ENCODE results near the gene PITPNM3. TPM values are rescaled to one million over a fixed set of nuclear protein-coding genes. Genes with fewer than 3 reads are reported as not detected.
"Not testable (repeated sequence)": the region's sequence is repeated elsewhere in the genome, so short reads cannot be mapped to it uniquely, and the experiment has no call there.

Gene PITPNM3
- total RNA-seq, 5 donors from 2014 or later (not counting 1 experiment from before 2014, with no cell fraction given): 0.20 to 0.98 (median 0.61) TPM

DNA sequence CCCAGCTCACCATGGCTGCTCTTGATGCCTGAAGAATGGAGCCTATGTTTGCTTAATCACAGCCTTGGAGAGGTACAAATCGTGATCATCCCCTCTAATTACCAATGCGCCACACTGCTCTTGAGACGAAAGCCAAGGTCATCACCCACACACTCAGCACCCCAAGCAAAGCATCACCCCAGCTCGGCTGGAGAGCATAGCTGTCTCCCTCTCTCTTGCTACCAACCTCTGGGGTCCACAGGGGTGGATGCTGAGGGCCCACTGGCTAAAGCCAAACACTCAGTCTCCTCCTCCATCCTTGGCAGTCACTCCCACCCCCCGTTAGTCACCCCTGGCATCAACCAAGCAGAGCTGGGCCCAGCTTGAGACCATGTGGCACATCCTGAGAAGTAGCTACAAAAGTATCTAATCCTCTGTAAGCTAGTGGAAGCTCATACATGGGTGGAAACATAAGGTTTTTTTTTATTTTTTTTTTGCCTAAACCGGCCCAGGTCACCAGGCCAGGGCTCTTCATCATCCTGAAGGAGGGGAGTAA is 67.3 kb downstream of the PITPNM3 start:
- H3K27ac ChIP-seq (ENCODE audit: low read length): no peak overlapping the region
- DNase-seq (no peak), ATAC-seq (replicated peaks in 1 of 4) (no peak)
- H3K4me3 ChIP-seq (ENCODE audit: control insufficient read depth in 1 of 2, extremely low read depth in 1 of 2, low read length in 1 of 2): no peak overlapping the region
- 95% methylated on average over 3 of the region's 6 CpGs for WGBS (ENCODE audit: insufficient coverage)
- H3K4me1 ChIP-seq (ENCODE audit: control insufficient read depth in 1 of 2, extremely low read depth in 1 of 2, insufficient read depth in 2 of 2, low read length in 2 of 2): no peaks in the 10 kb centered on the region
- no peaks in the 10 kb centered on the region for H3K9me3 ChIP-seq
- ChIA-PET CTCF (interaction anchor here in 1 of 2 donors (0.7 kb wide), 1 partner anchor 33 kb away, joined by 3 read pairs; no protein-coding TSS in a partner anchor), POLR2A (no interaction called here)
- no peaks in the 10 kb centered on the region for H3K36me3 Mint-ChIP-seq
- no peak overlapping the region for H3K4me3 Mint-ChIP-seq
- peaks cover 10 to 19% of the 10 kb centered on the region in 2 donors for H3K27me3 Mint-ChIP-seq
- no peaks in the 10 kb centered on the region for H3K9me3 Mint-ChIP-seq
- no peaks in the 10 kb centered on the region for H3K36me3 ChIP-seq (ENCODE audit: control insufficient read depth in 2 of 2, extremely low read depth in 1 of 2, insufficient read depth in 1 of 2, low read length in 1 of 2)
- peaks cover 0 to 38% of the 10 kb centered on the region in 2 experiments for H3K27me3 ChIP-seq (replicated peaks in 1 of 2; ENCODE audit: control insufficient read depth in 2 of 2, extremely low read depth in 1 of 2, insufficient read depth in 2 of 2, low read length in 1 of 2)
- no peaks in the 10 kb centered on the region for H3K4me1 Mint-ChIP-seq
- no peak overlapping the region for H3K27ac Mint-ChIP-seq

DNA sequence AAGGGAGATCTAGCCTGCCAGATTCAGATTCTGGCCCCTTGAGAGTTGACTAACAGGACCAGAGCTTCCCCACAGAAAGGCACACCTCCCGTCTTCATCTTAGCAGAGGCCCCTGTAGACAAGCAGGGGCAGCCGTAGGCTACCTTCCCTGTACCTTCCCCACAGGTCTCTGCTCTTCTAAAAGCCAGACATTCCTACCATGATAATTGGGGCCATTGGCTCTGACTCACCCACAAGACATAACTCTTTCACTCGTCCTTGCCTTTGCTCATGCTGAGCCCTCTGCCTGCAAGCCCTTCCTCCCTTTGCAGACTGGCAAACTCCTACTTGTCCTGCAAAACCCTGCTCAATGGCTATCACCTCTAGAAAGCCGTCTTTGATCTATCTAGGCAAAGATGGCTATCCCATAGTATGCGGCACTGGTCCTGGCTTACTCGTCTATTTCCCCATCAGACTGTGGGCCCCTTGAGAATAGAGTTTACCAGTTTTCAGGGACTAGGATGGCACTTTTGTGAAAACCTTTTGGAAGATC is 68.3 kb downstream of the PITPNM3 start:
- CTCF ChIA-PET: no interaction called here
- ATAC-seq (replicated peaks in 1 of 4): no peak
- POLR2A ChIA-PET: no interaction called here
- no peak for DNase-seq
- no peak overlapping the region for H3K4me3 ChIP-seq (ENCODE audit: control insufficient read depth in 1 of 2, extremely low read depth in 1 of 2, low read length in 1 of 2)
- peaks cover 0 to 39% of the 10 kb centered on the region in 2 experiments for H3K27me3 ChIP-seq (replicated peaks in 1 of 2; ENCODE audit: control insufficient read depth in 2 of 2, extremely low read depth in 1 of 2, insufficient read depth in 2 of 2, low read length in 1 of 2)
- no peak overlapping the region for H3K4me3 Mint-ChIP-seq
- no peak overlapping the region for H3K27ac ChIP-seq (ENCODE audit: low read length)
- H3K36me3 Mint-ChIP-seq: no peaks in the 10 kb centered on the region
- peaks cover 10 to 25% of the 10 kb centered on the region in 2 donors for H3K27me3 Mint-ChIP-seq
- no peaks in the 10 kb centered on the region for H3K9me3 Mint-ChIP-seq
- no peaks in the 10 kb centered on the region for H3K36me3 ChIP-seq (ENCODE audit: control insufficient read depth in 2 of 2, extremely low read depth in 1 of 2, insufficient read depth in 1 of 2, low read length in 1 of 2)
- no peaks in the 10 kb centered on the region for H3K4me1 ChIP-seq (ENCODE audit: control insufficient read depth in 1 of 2, extremely low read depth in 1 of 2, insufficient read depth in 2 of 2, low read length in 2 of 2)
- H3K27ac Mint-ChIP-seq: no peak overlapping the region
- WGBS (ENCODE audit: insufficient coverage): 71% methylated on average over 6 of the region's 6 CpGs
- H3K9me3 ChIP-seq: no peaks in the 10 kb centered on the region
- H3K4me1 Mint-ChIP-seq: no peaks in the 10 kb centered on the region

DNA sequence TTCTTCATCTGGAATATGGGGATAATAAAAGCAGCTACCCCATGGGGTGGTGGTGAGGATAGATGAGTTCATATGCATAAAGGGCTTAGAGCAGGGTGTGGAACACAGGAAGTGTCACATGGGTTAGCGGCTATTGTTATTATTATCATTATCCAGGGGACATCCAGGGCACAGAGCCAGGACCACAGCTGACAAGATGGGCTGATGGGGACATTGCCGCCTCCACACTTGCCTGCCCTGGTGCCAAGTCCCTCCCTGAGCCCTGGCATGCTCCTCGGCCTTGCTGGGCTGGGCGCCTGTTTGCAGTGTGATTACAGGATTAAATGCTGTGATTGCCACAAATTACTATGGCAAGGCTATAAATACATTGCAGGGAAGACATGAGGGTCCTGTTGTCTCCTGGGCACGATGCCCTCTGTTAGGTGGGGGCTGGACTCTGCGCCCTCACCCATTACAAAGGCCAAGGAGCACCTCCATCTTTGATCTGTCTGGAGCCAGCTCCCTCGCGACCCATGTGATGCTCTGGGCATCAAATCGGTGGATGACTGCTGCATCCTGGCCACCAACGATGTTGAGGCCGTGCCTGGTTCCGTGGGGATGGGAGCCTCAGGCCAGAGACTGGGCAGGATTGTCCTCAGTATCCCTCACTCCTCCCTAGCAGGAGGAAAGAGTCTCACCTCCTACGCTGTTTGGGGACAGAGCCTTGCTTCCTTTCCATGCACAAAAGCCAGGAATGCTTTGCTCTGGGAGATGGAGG is 68.9 kb downstream of the PITPNM3 start:
- no peak for ATAC-seq (replicated peaks in 1 of 4)
- Mint-ChIP-seq H3K9me3 (no peaks in the 10 kb centered on the region), H3K27ac (no peak overlapping the region), H3K36me3 (no peaks in the 10 kb centered on the region), H3K4me1 (no peaks in the 10 kb centered on the region), H3K4me3 (no peak overlapping the region), H3K27me3 (peaks cover 10 to 25% of the 10 kb centered on the region in 2 donors)
- DNase-seq: no peak
- H3K4me3 ChIP-seq (ENCODE audit: control insufficient read depth in 1 of 2, extremely low read depth in 1 of 2, low read length in 1 of 2): no peak overlapping the region
- POLR2A ChIA-PET: no interaction called here
- H3K27ac ChIP-seq (ENCODE audit: low read length): no peak overlapping the region
- no peaks in the 10 kb centered on the region for H3K4me1 ChIP-seq (ENCODE audit: control insufficient read depth in 1 of 2, extremely low read depth in 1 of 2, insufficient read depth in 2 of 2, low read length in 2 of 2)
- H3K36me3 ChIP-seq (ENCODE audit: control insufficient read depth in 2 of 2, extremely low read depth in 1 of 2, insufficient read depth in 1 of 2, low read length in 1 of 2): no peaks in the 10 kb centered on the region
- no peaks in the 10 kb centered on the region for H3K9me3 ChIP-seq
- H3K27me3 ChIP-seq (replicated peaks in 1 of 2; ENCODE audit: control insufficient read depth in 2 of 2, extremely low read depth in 1 of 2, insufficient read depth in 2 of 2, low read length in 1 of 2): peaks cover 0 to 42% of the 10 kb centered on the region in 2 experiments
- CTCF ChIA-PET: interaction anchor here in 1 of 2 donors (0.6 kb wide), 1 partner anchor 9 kb away, joined by 3 read pairs; no protein-coding TSS in a partner anchor
- 83% methylated on average over 8 of the region's 13 CpGs for WGBS (ENCODE audit: insufficient coverage)

DNA sequence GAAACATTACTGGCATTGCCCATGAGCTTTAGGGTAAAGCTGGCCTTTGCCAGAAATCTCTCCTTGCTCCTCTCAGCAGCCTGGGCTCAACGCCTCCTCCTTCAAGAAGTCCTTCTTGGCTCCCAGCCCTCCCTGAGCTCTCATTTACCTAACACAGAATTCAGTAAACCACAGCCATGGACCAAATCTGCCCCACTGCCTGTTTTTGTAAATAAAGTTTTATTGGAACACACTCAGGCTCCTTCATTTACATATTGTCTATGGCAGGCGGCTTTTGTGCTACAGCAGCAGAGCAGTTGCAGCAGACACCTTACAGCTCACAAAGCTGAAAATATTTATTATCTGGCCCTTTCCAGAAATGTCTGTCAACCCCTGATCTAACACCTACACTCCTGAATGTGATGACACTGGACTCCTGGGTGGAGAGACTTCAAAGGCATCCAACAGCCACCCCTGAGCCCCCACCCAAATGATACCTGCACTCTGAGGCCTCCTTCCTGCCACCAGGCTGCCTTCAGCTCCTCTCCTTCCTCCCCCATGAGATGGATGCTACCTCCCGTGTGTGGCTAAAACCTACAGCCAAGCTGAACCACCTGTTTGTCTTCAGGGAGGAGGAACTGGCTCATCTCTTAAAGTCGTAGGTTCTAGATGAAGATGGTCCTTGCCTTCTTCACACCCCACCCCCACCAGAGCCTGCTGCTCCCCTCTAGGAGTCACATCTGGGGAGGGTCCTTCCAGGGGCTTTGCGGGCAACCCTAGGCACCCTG is 70.5 kb downstream of the PITPNM3 start:
- POLR2A ChIA-PET: interaction anchor here in 1 of 2 donors (0.6 kb wide), 1 partner anchor 427 kb away, joined by 3 read pairs; no protein-coding TSS in a partner anchor
- WGBS (ENCODE audit: insufficient coverage): 100% methylated on average over 3 of the region's 5 CpGs

DNA sequence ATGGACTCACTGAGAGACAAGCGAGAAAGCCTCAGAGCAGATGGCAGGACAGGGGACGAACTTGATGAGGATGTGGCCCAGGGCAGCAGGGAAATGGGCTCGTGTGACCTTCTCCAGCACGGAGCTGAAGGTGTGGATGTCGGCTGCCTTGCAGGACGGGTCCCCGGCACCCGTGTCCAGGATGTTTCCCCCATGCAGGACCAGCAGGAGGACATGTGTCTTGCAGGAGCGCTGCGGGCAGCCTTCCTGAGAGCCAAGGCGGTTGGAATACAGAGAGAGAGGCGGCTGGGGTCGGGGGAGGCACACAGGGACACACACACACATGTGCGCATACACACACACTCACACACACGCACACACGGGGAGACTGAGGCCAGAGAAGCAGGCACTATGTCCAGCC is 72.8 kb downstream of the PITPNM3 start:
- H3K4me3 ChIP-seq (ENCODE audit: control insufficient read depth in 1 of 2, extremely low read depth in 1 of 2, low read length in 1 of 2): no peak overlapping the region
- Mint-ChIP-seq H3K27me3 (peaks cover 10 to 31% of the 10 kb centered on the region in 2 donors), H3K27ac (no peak overlapping the region), H3K4me1 (no peaks in the 10 kb centered on the region), H3K36me3 (no peaks in the 10 kb centered on the region), H3K9me3 (no peaks in the 10 kb centered on the region), H3K4me3 (no peak overlapping the region)
- CTCF ChIA-PET: no interaction called here
- no peak overlapping the region for H3K27ac ChIP-seq (ENCODE audit: low read length)
- H3K9me3 ChIP-seq: no peaks in the 10 kb centered on the region
- peaks cover 0 to 46% of the 10 kb centered on the region in 2 experiments for H3K27me3 ChIP-seq (replicated peaks in 1 of 2; ENCODE audit: control insufficient read depth in 2 of 2, extremely low read depth in 1 of 2, insufficient read depth in 2 of 2, low read length in 1 of 2)
- 89% methylated on average over 11 of the region's 16 CpGs for WGBS (ENCODE audit: insufficient coverage)
- H3K4me1 ChIP-seq (ENCODE audit: control insufficient read depth in 1 of 2, extremely low read depth in 1 of 2, insufficient read depth in 2 of 2, low read length in 2 of 2): no peaks in the 10 kb centered on the region
- POLR2A ChIA-PET: no interaction called here
- ATAC-seq (replicated peaks in 1 of 4): no peak
- no peak for DNase-seq
- no peaks in the 10 kb centered on the region for H3K36me3 ChIP-seq (ENCODE audit: control insufficient read depth in 2 of 2, extremely low read depth in 1 of 2, insufficient read depth in 1 of 2, low read length in 1 of 2)

More for the DNA sequence above, 70.5 kb downstream of the PITPNM3 start:
- H3K9me3 Mint-ChIP-seq: no peaks in the 10 kb centered on the region
- ATAC-seq (replicated peaks in 1 of 4): no peak
- CTCF ChIA-PET: no interaction called here
- no peak overlapping the region for H3K27ac ChIP-seq (ENCODE audit: low read length)
- no peaks in the 10 kb centered on the region for H3K36me3 ChIP-seq (ENCODE audit: control insufficient read depth in 2 of 2, extremely low read depth in 1 of 2, insufficient read depth in 1 of 2, low read length in 1 of 2)
- H3K36me3 Mint-ChIP-seq: no peaks in the 10 kb centered on the region
- H3K4me1 Mint-ChIP-seq: no peaks in the 10 kb centered on the region
- no peaks in the 10 kb centered on the region for H3K9me3 ChIP-seq
- H3K4me1 ChIP-seq (ENCODE audit: control insufficient read depth in 1 of 2, extremely low read depth in 1 of 2, insufficient read depth in 2 of 2, low read length in 2 of 2): no peaks in the 10 kb centered on the region
- no peak overlapping the region for H3K4me3 ChIP-seq (ENCODE audit: control insufficient read depth in 1 of 2, extremely low read depth in 1 of 2, low read length in 1 of 2)
- peaks cover 0 to 49% of the 10 kb centered on the region in 2 experiments for H3K27me3 ChIP-seq (replicated peaks in 1 of 2; ENCODE audit: control insufficient read depth in 2 of 2, extremely low read depth in 1 of 2, insufficient read depth in 2 of 2, low read length in 1 of 2)
- H3K4me3 Mint-ChIP-seq: no peak overlapping the region
- peaks cover 10 to 36% of the 10 kb centered on the region in 2 donors for H3K27me3 Mint-ChIP-seq
- no peak for DNase-seq
- no peak overlapping the region for H3K27ac Mint-ChIP-seq

DNA sequence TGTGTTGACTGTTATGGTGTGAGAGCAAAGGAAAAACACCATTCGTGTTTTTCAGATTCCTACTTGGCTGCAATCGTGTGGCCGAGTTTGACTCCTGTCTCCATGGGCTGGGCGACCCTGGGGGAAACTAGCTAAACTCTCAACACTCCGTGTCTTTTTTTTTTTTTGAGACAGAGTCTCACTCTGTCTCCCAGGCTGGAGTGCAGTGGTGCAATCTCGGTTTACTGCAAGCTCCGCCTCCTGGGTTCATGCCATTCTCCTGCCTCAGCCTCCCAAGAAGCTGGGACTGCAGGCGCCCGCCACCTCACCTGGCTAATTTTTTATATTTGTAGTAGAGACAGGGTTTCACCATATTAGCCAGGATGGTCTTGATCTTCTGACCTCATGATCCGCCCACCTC is 73.6 kb downstream of the PITPNM3 start:
- H3K9me3 ChIP-seq; H3K4me3 ChIP-seq (ENCODE audit: control insufficient read depth in 1 of 2, extremely low read depth in 1 of 2, low read length in 1 of 2); CTCF ChIA-PET; H3K36me3 ChIP-seq (ENCODE audit: control insufficient read depth in 2 of 2, extremely low read depth in 1 of 2, insufficient read depth in 1 of 2, low read length in 1 of 2); H3K9me3 Mint-ChIP-seq; H3K4me1 ChIP-seq (ENCODE audit: control insufficient read depth in 1 of 2, extremely low read depth in 1 of 2, insufficient read depth in 2 of 2, low read length in 2 of 2); DNase-seq; ATAC-seq (replicated peaks in 1 of 4); H3K27ac ChIP-seq (ENCODE audit: low read length); H3K27ac Mint-ChIP-seq; H3K4me3 Mint-ChIP-seq; H3K4me1 Mint-ChIP-seq; H3K36me3 Mint-ChIP-seq; POLR2A ChIA-PET: not testable (repeated sequence)
- peaks cover 0 to 42% of the 10 kb centered on the region in 2 experiments for H3K27me3 ChIP-seq (replicated peaks in 1 of 2; ENCODE audit: control insufficient read depth in 2 of 2, extremely low read depth in 1 of 2, insufficient read depth in 2 of 2, low read length in 1 of 2)
- WGBS (ENCODE audit: insufficient coverage): 91% methylated on average over 4 of the region's 10 CpGs
- H3K27me3 Mint-ChIP-seq: peaks cover 7 to 31% of the 10 kb centered on the region in 2 donors

Measured in T-cell (primary cell).